GM12878 (cell line): ENCODE data around the gene PSMG3. TPM values are rescaled to one million over a fixed set of nuclear protein-coding genes. Genes with fewer than 3 reads are reported as not detected.

Experiments
- ATAC-seq: fragments of 200-7000 bp; cut with Tn5 transposase; 3 replicates; pipeline ENCODE4 v1.9.1; 2020; ENCODE audit warnings: mild to moderate bottlenecking, moderate library complexity
- BruUV-seq: library from RNA; stranded (reverse); fragments of 400-500 nt; replicated peaks from 2 replicates; lab custom pipeline; 2021; lab: Mats Ljungman, UMichigan
- CTCF ChIA-PET: fragments of 300-600 bp; sonication (Branson Sonifier 250); formaldehyde crosslinking; extraction: SDS; loops from one replicate; lab custom pipeline; 2021; ENCODE audit warnings: inconsistent platforms; lab: Yijun Ruan, JAX
- POLR2A ChIA-PET: fragments of 350-600 bp; formaldehyde crosslinking; extraction: SDS; loops from one replicate; lab custom pipeline; 2021; ENCODE audit warnings: inconsistent platforms; lab: Charles Lee
- RAD21 ChIA-PET: fragments of 300-600 bp; sonication (Branson Sonifier 250); formaldehyde crosslinking; loops from one replicate; lab custom pipeline; 2023; ENCODE audit warnings: antibody characterized with exemption; ENCODE audit not compliant: unreplicated experiment; lab: Charles Lee
- SMC1A ChIA-PET: fragments of 300-600 bp; sonication (Branson Sonifier 250); formaldehyde crosslinking; loops from one replicate; lab custom pipeline; 2023; ENCODE audit not compliant: unreplicated experiment, uncharacterized antibody; lab: Charles Lee
- DNase-seq: peaks from one replicate; pipeline ENCODE4 v3.0.0-alpha.2; 2011; ENCODE audit warnings: low read depth, low spot score
- FAIRE-seq: peaks from 3 replicates; lab custom pipeline; 2011; peaks lifted over from hg19 to GRCh38; lab: Jason Lieb, UNC
- H2AFZ ChIP-seq: 2 replicates; pipeline ENCODE4 v1.6.0; 2011; ENCODE audit warnings: low read depth, low read length, control low read depth; ENCODE audit not compliant: control insufficient read depth
- H3K27ac ChIP-seq: 2 replicates; pipeline ENCODE4 v1.5.1; 2011; ENCODE audit warnings: control low read depth; ENCODE audit not compliant: control insufficient read depth, insufficient read depth
- H3K27me3 ChIP-seq, 2 experiments: replicated peaks in 1 of 2; 2 replicates each; pipeline versions ENCODE4 v1.6.0 to v1.6.1; 2011; ENCODE audit warnings: low read length in 1 of 2; ENCODE audit not compliant: control insufficient read depth in 2 of 2, insufficient read depth in 2 of 2
- H3K36me3 ChIP-seq, 2 experiments: 2 replicates each; pipeline ENCODE4 v1.5.1; 2011; ENCODE audit warnings: low read length in 1 of 2; ENCODE audit not compliant: control insufficient read depth in 2 of 2, insufficient read depth in 2 of 2
- H3K4me1 ChIP-seq: 2 replicates; pipeline ENCODE4 v1.6.1; 2011; ENCODE audit warnings: mild to moderate bottlenecking, low read length, moderate library complexity, mixed read lengths; ENCODE audit not compliant: control insufficient read depth, insufficient read depth
- H3K4me2 ChIP-seq: 2 replicates; pipeline ENCODE4 v1.6.0; 2011; ENCODE audit warnings: control low read depth; ENCODE audit not compliant: control insufficient read depth, insufficient read depth
- H3K4me3 ChIP-seq: fragments of 200-600 bp; sonication (generic); 2 replicates; pipeline ENCODE4 v1.5.1; 2016
- H3K79me2 ChIP-seq: 2 replicates; pipeline ENCODE4 v1.6.0; 2011; ENCODE audit warnings: low read length; ENCODE audit not compliant: control insufficient read depth, insufficient read depth
- H3K9ac ChIP-seq: 2 replicates; pipeline ENCODE4 v1.8.0; 2011; ENCODE audit warnings: low read length, control low read depth, mixed read lengths; ENCODE audit not compliant: control insufficient read depth, insufficient read depth
- H3K9me3 ChIP-seq: replicated peaks from 3 replicates; pipeline ENCODE4 v1.5.1; 2011; ENCODE audit warnings: mild to moderate bottlenecking, low read length; ENCODE audit not compliant: control insufficient read depth, insufficient read depth
- H4K20me1 ChIP-seq: 2 replicates; pipeline ENCODE4 v1.6.0; 2011; ENCODE audit not compliant: control insufficient read depth, insufficient read depth
- ETV6 ChIP-seq, 2 experiments: fragments of 450-650 bp in 1 of 2; IDR thresholded peaks in 1 of 2; conservative IDR thresholded peaks in 1 of 2; 2 replicates each; pipeline ENCODE4 v1.6.1; 2014; ENCODE audit warnings: antibody characterized with exemption in 1 of 2, borderline replicate concordance in 1 of 2, low read depth in 1 of 2, mild to moderate bottlenecking in 1 of 2, moderate library complexity in 1 of 2
- LARP7 ChIP-seq: fragments of 450-650 bp; IDR thresholded peaks from 2 replicates; pipeline ENCODE4 v1.6.1; 2017; ENCODE audit warnings: mild to moderate bottlenecking
- NR2C1 ChIP-seq: fragments of 450-650 bp; IDR thresholded peaks from 2 replicates; pipeline ENCODE4 v1.6.1; 2017; ENCODE audit warnings: antibody characterized with exemption, mild to moderate bottlenecking, moderate library complexity
- PAX8 ChIP-seq: fragments of 450-650 bp; IDR thresholded peaks from 2 replicates; pipeline ENCODE4 v1.6.1; 2017; ENCODE audit warnings: mild to moderate bottlenecking, moderate library complexity
- ZNF217 ChIP-seq: fragments of 450-650 bp; IDR thresholded peaks from 2 replicates; pipeline ENCODE4 v1.6.1; 2017; ENCODE audit warnings: antibody characterized with exemption, mild to moderate bottlenecking
- ZNF274 ChIP-seq: IDR thresholded peaks from one replicate; pipeline ENCODE4 v1.8.0; 2011; ENCODE audit not compliant: insufficient read length, insufficient read depth
- WGBS: methylation state at CpG from one replicate; pipeline ENCODE4 v1.1.6; 2016; ENCODE audit warnings: low lambda C conversion rate; ENCODE audit not compliant: insufficient replicate concordance, insufficient coverage; ENCODE audit errors: missing lambda C conversion rate; 5-methylcytosine and 5-hydroxymethylcytosine counted together
- in situ Hi-C: fragments of 300-500 bp; cut with MboI; formaldehyde crosslinking; loops from 9 replicates; pipeline ENCODE4 v1.14.3; 2018; ENCODE audit warnings: mixed read lengths
- intact Hi-C: fragments of 100-400 bp; cut with micrococcal nuclease; formaldehyde crosslinking; loops from one replicate; pipeline ENCODE4 v1.14.2; 2022; ENCODE audit not compliant: unreplicated experiment
- polyA plus RNA-seq, 11 experiments: library from polyadenylated mRNA; depleted of rRNA in 4 of 11; unstranded in 6 of 11; stranded (reverse) in 5 of 11; fragments of >200 nt; fragmentation: Nextera tagmentation in 4 of 11; fragmentation: Illumina TruSeq in 1 of 11; extraction: Ambion mirVana in 4 of 11; extraction: Trizol in 1 of 11; gene quantifications; 1 replicate in 1 of 11; 2 replicates in 10 of 11; pipeline versions ENCODE4 v1.2.1 to v1.2.3, GENCODE V29; 2011 to 2016; ENCODE audit warnings: inconsistent platforms in 2 of 11, missing spikeins in 2 of 11, low read depth in 1 of 11
- total RNA-seq, 4 experiments: library from RNA; depleted of rRNA in 3 of 4; stranded (reverse); fragments of >200 nt in 3 of 4; fragmentation: Illumina TruSeq in 1 of 4; extraction: Trizol in 1 of 4; gene quantifications; 2 replicates each; pipeline versions ENCODE4 v1.2.1 to v1.2.3, GENCODE V29; 2013 to 2021
- TF ChIP-seq, protein P1 (sequence below): fragments of 450-650 bp; IDR thresholded peaks from 2 replicates; pipeline ENCODE4 v1.6.1; 2017; ENCODE audit warnings: borderline replicate concordance
- TF ChIP-seq, protein P2 (sequence below), 3 experiments: IDR thresholded peaks in 2 of 3; conservative IDR thresholded peaks in 1 of 3; 2 replicates each; pipeline ENCODE4 v1.5.1; 2011; ENCODE audit warnings: low read depth in 3 of 3, low read length in 3 of 3, mild to moderate bottlenecking in 3 of 3, control low read depth in 2 of 3, moderate library complexity in 2 of 3, inconsistent platforms in 1 of 3, mixed read lengths in 1 of 3; ENCODE audit not compliant: control insufficient read depth in 2 of 3, insufficient read depth in 1 of 3; ENCODE audit errors: extremely low read depth in 1 of 3
- TF ChIP-seq, protein P3 (sequence below): fragments of 450-650 bp; IDR thresholded peaks from 2 replicates; pipeline ENCODE4 v1.6.1; 2017; ENCODE audit warnings: mild to moderate bottlenecking, moderate library complexity

Gene PSMG3
- total and polyA plus RNA-seq, 10 of the 15 experiments (the other 5 are each of a cell fraction or from before 2014, with no cell fraction given), result 23.9 to 115 (median 60.6) TPM

DNA sequence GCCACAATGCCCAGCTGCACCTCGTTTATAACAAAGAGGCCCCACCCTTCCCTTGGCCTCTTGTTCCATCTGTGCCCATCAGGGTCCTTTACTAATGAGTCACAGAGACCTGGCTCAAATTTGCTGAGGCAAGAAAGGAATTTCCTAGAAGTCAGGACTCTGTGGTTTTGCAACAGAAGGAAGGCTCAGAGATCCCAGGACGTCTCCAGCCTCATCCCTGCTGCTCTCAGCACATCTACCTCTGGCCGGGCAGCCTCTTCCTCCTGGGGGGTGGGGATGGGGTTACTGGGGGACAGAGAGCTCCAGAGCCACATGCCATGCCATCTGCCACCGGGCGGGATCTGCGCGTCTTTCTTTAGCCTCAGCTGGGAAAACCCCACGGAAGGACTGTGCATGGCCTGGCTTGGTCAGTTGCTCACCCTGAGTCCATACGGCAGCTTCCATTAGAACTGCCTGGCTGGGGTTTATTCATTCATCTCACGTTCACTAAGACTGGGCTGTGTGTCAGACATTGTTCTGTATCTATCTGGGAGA, 41.9 kb upstream of the PSMG3 start:
- H3K4me3 ChIP-seq, result no peak overlapping the region
- ChIA-PET POLR2A (no interaction called here), CTCF (no interaction called here), SMC1A (no interaction called here), RAD21 (no interaction called here)
- TF ChIP-seq NR2C1 (no peak), PAX8 (no peak), ZNF274 (no peak), LARP7 (no peak), ETV6 (conservative IDR thresholded peaks at IDR 0.05 in 1 of 2, IDR thresholded peaks at IDR 0.05 in 1 of 2; ENCODE audit: borderline replicate concordance in 1 of 2, low read depth in 1 of 2) (no peak), ZNF217 (no peak)
- TF ChIP-seq, protein P1, sequence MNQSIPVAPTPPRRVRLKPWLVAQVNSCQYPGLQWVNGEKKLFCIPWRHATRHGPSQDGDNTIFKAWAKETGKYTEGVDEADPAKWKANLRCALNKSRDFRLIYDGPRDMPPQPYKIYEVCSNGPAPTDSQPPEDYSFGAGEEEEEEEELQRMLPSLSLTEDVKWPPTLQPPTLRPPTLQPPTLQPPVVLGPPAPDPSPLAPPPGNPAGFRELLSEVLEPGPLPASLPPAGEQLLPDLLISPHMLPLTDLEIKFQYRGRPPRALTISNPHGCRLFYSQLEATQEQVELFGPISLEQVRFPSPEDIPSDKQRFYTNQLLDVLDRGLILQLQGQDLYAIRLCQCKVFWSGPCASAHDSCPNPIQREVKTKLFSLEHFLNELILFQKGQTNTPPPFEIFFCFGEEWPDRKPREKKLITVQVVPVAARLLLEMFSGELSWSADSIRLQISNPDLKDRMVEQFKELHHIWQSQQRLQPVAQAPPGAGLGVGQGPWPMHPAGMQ, result no peak
- TF ChIP-seq, protein P2, sequence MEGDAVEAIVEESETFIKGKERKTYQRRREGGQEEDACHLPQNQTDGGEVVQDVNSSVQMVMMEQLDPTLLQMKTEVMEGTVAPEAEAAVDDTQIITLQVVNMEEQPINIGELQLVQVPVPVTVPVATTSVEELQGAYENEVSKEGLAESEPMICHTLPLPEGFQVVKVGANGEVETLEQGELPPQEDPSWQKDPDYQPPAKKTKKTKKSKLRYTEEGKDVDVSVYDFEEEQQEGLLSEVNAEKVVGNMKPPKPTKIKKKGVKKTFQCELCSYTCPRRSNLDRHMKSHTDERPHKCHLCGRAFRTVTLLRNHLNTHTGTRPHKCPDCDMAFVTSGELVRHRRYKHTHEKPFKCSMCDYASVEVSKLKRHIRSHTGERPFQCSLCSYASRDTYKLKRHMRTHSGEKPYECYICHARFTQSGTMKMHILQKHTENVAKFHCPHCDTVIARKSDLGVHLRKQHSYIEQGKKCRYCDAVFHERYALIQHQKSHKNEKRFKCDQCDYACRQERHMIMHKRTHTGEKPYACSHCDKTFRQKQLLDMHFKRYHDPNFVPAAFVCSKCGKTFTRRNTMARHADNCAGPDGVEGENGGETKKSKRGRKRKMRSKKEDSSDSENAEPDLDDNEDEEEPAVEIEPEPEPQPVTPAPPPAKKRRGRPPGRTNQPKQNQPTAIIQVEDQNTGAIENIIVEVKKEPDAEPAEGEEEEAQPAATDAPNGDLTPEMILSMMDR (IDR thresholded peaks at IDR 0.05 in 2 of 3, conservative IDR thresholded peaks at IDR 0.05 in 1 of 3; ENCODE audit: control insufficient read depth in 2 of 3, extremely low read depth in 1 of 3, insufficient read depth in 1 of 3, low read depth in 3 of 3, low read length in 3 of 3), result no peak
- TF ChIP-seq, protein P3, sequence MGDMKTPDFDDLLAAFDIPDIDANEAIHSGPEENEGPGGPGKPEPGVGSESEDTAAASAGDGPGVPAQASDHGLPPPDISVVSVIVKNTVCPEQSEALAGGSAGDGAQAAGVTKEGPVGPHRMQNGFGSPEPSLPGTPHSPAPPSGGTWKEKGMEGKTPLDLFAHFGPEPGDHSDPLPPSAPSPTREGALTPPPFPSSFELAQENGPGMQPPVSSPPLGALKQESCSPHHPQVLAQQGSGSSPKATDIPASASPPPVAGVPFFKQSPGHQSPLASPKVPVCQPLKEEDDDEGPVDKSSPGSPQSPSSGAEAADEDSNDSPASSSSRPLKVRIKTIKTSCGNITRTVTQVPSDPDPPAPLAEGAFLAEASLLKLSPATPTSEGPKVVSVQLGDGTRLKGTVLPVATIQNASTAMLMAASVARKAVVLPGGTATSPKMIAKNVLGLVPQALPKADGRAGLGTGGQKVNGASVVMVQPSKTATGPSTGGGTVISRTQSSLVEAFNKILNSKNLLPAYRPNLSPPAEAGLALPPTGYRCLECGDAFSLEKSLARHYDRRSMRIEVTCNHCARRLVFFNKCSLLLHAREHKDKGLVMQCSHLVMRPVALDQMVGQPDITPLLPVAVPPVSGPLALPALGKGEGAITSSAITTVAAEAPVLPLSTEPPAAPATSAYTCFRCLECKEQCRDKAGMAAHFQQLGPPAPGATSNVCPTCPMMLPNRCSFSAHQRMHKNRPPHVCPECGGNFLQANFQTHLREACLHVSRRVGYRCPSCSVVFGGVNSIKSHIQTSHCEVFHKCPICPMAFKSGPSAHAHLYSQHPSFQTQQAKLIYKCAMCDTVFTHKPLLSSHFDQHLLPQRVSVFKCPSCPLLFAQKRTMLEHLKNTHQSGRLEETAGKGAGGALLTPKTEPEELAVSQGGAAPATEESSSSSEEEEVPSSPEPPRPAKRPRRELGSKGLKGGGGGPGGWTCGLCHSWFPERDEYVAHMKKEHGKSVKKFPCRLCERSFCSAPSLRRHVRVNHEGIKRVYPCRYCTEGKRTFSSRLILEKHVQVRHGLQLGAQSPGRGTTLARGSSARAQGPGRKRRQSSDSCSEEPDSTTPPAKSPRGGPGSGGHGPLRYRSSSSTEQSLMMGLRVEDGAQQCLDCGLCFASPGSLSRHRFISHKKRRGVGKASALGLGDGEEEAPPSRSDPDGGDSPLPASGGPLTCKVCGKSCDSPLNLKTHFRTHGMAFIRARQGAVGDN, result no peak
- no TSS peak for BruUV-seq
- no peaks in the 10 kb centered on the region for H3K9me3 ChIP-seq
- intact Hi-C loops (no loop called here), in situ Hi-C loops (no loop called here)
- H3K27ac ChIP-seq, result no peak overlapping the region
- no peak for DNase-seq
- no peaks in the 10 kb centered on the region for H3K79me2 ChIP-seq
- H2AFZ ChIP-seq, result no peak overlapping the region
- no peak for FAIRE-seq
- no peaks in the 10 kb centered on the region for H3K36me3 ChIP-seq
- no peak overlapping the region for H3K4me2 ChIP-seq
- H3K4me1 ChIP-seq, result no peaks in the 10 kb centered on the region
- no peak for ATAC-seq
- H3K9ac ChIP-seq, result no peak overlapping the region
- H4K20me1 ChIP-seq, result no peaks in the 10 kb centered on the region
- WGBS, result 54% methylated on average over 10 of the region's 10 CpGs
- no peaks in the 10 kb centered on the region for H3K27me3 ChIP-seq
